ENCODE measurements around the gene MAP3K14. TPM values are rescaled to one million over a fixed set of nuclear protein-coding genes. Genes with fewer than 3 reads are reported as not detected.

Gene MAP3K14
- total RNA-seq, 1 experiment from 2014 or later = 16.4 TPM

- Histone ChIP-seq H3K79me2 (ENCODE audit: insufficient read depth, low read length) (no peaks in the 10 kb centered on the region), H3K4me3 (replicated peaks in 1 of 2; ENCODE audit: low read depth in 1 of 2, low read length in 2 of 2) (no peak overlapping the region), H3K27me3 (ENCODE audit: insufficient read depth, low read length) (no peaks in the 10 kb centered on the region), H4K20me1 (ENCODE audit: insufficient read depth) (no peaks in the 10 kb centered on the region), H3K36me3 (ENCODE audit: control insufficient read depth in 1 of 2, insufficient read depth in 2 of 2, low read length in 2 of 2) (no peaks in the 10 kb centered on the region), H3K9me2 (ENCODE audit: insufficient read depth) (no peaks in the 10 kb centered on the region), H2AFZ (ENCODE audit: low read depth, low read length, poor library complexity, severe bottlenecking) (no peak overlapping the region), H3K27ac (ENCODE audit: low read depth, low read length) (no peak overlapping the region), H3K9me3 (ENCODE audit: control insufficient read depth in 1 of 2, insufficient read depth in 1 of 2, low read depth in 1 of 2, low read length in 2 of 2) (no peaks in the 10 kb centered on the region), H3K9ac (ENCODE audit: low read length) (no peak overlapping the region), H3K4me1 (ENCODE audit: control insufficient read depth in 1 of 2, insufficient read depth in 2 of 2, low read length in 2 of 2) (peaks cover 33 to 72% of the 10 kb centered on the region in 2 experiments), H3K4me2 (ENCODE audit: low read length) (peak overlapping the region; percentile 68)
- ATAC-seq = no peak
- CTCF ChIA-PET = interaction anchor here (1.4 to 5.9 kb wide), 4 partner anchors 11 to 95 kb away, joined by 4 to 55 read pairs (median 26); partner anchors contain the start of gene ACBD4
- no peak for DNase-seq (ENCODE audit: low read depth, low spot score)
- intact Hi-C loops (cut with micrococcal nuclease) = no loop called here
- POLR2A ChIA-PET = interaction anchor here (1.3 to 2.3 kb wide), 3 partner anchors 81 to 94 kb away, joined by 4 to 7 read pairs (median 7); partner anchors contain the start of genes ACBD4 and HEXIM1
- BruUV-seq (replicated peaks) = no TSS peak
- RAD21 ChIA-PET (ENCODE audit: low non-redundant PET in 1 of 2, low total read pairs in 2 of 2, uncharacterized antibody in 2 of 2, unreplicated experiment in 2 of 2) = no interaction called here
- no peak for TF ChIP-seq SP1 (IDR thresholded peaks at IDR 0.05; ENCODE audit: low read depth)
- TF ChIP-seq SIN3A (IDR thresholded peaks at IDR 0.05; ENCODE audit: low read depth) = no peak
- TF ChIP-seq ZFX (IDR thresholded peaks at IDR 0.05) = no peak
- TF ChIP-seq, protein P1, sequence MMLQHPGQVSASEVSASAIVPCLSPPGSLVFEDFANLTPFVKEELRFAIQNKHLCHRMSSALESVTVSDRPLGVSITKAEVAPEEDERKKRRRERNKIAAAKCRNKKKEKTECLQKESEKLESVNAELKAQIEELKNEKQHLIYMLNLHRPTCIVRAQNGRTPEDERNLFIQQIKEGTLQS (IDR thresholded peaks at IDR 0.05) = no peak
- TF ChIP-seq CEBPB (IDR thresholded peaks at IDR 0.05; ENCODE audit: low read depth) = no peak
- TF ChIP-seq YY1 (IDR thresholded peaks at IDR 0.05; ENCODE audit: extremely low read depth, insufficient replicate concordance, low read depth, low read length) = no peak
- no peak for TF ChIP-seq SRF (IDR thresholded peaks at IDR 0.05; ENCODE audit: low read depth)
- TF ChIP-seq CBX3 (IDR thresholded peaks at IDR 0.05; ENCODE audit: low read depth) = no peak
- TF ChIP-seq EGR1 (IDR thresholded peaks at IDR 0.05; ENCODE audit: low read depth) = no peak
These were observed 87.0 kb downstream of the MAP3K14 start for GRCh38 chr17:45229681-45230409.

Data from HCT116 (cell line).